Thyroid gland (tissue), 4 donors: Measurements from ENCODE around the gene SMAD3. TPM values are rescaled to one million over a fixed set of nuclear protein-coding genes. Genes with fewer than 3 reads are reported as not detected.
A peak's percentile ranks its signal among the peaks of the same experiment; 100 is the strongest.

ENCODE experiments used
- DNase-seq, 2 donors: peaks; one replicate each; pipeline ENCODE4 v3.0.0-alpha.2; 2019
- H3K27ac ChIP-seq, 3 donors: fragments of 200-600 bp; sonication (generic); 1 replicate in 2 of 3; 2 replicates in 1 of 3; pipeline ENCODE4 v1.5.1; 2016 to 2019; ENCODE audit warnings: mild to moderate bottlenecking in 1 of 3, moderate library complexity in 1 of 3
- H3K27me3 ChIP-seq: fragments of 200-600 bp; sonication (generic); one replicate; pipeline ENCODE4 v1.5.1; 2019
- H3K36me3 ChIP-seq, 2 donors: fragments of 200-600 bp; sonication (generic); one replicate each; pipeline ENCODE4 v1.5.1; 2016 to 2019
- H3K4me1 ChIP-seq, 2 donors: fragments of 200-600 bp; sonication (generic); one replicate each; pipeline ENCODE4 v1.5.1; 2017 to 2019
- H3K4me3 ChIP-seq, 3 donors: fragments of 200-600 bp; sonication (generic); replicated peaks in 1 of 3; 1 replicate in 2 of 3; 2 replicates in 1 of 3; pipeline ENCODE4 v1.5.1; 2016; ENCODE audit warnings: mild to moderate bottlenecking in 1 of 3
- H3K9me3 ChIP-seq: fragments of 200-600 bp; sonication (generic); one replicate; pipeline ENCODE4 v1.5.1; 2017
- POLR2A ChIP-seq, 2 donors: fragments of 450-650 bp; IDR thresholded peaks; one replicate each; pipeline ENCODE4 v1.6.1; 2017; ENCODE audit warnings: antibody characterized with exemption in 2 of 2, mild to moderate bottlenecking in 2 of 2, moderate library complexity in 1 of 2
- WGBS, 2 donors: methylation state at CpG; one replicate each; pipeline ENCODE4 v1.1.5; 2017; 5-methylcytosine and 5-hydroxymethylcytosine counted together
- intact Hi-C: fragments of 100-400 bp; cut with DNase I; formaldehyde crosslinking; loops from one replicate; pipeline ENCODE4 v1.15.1; 2023
- total RNA-seq, 4 donors: library from RNA; depleted of rRNA; stranded (reverse); fragments of >200 nt; gene quantifications; one replicate each; pipeline ENCODE4 v1.2.3, GENCODE V29; 2016
- TF ChIP-seq, protein P1 (sequence below), 6 experiments: fragments of 200-600 bp in 3 of 6; fragments of 450-650 bp in 3 of 6; sonication (generic) in 3 of 6; IDR thresholded peaks; one replicate each; pipeline ENCODE4 v1.5.1; 2016 to 2019; ENCODE audit warnings: antibody characterized with exemption in 6 of 6, mild to moderate bottlenecking in 2 of 6, inconsistent platforms in 1 of 6, moderate library complexity in 1 of 6

Gene SMAD3
- total RNA-seq, 4 donors from 2014 or later = 33.6 to 66.5 (median 47.3) TPM

DNA sequence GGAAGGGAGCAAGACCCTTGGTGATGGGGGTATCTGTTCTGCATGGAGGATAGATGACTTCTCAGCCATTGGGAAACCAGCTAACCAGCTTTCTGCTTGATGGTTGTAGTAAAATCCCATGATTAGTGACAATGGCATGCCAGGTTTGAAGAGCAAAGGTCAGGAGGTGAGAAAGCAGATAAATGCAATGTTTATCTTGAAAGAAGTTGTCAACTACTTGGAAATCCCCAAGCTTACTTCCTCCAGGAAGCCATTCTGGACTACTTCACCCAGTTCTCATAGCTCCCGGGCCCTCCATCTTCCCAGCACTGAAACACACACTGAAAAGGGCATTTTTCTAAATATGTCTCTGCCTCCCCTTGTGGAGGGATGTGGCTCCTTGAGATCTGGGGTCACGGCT, 51.3 kb downstream of the SMAD3 start:
- H3K9me3 ChIP-seq = no peaks in the 10 kb centered on the region
- DNase-seq = no peak
- H3K36me3 ChIP-seq = no peaks in the 10 kb centered on the region
- H3K27me3 ChIP-seq = no peaks in the 10 kb centered on the region
- no peak for TF ChIP-seq POLR2A (IDR thresholded peaks at IDR 0.05)
- TF ChIP-seq, protein P1, sequence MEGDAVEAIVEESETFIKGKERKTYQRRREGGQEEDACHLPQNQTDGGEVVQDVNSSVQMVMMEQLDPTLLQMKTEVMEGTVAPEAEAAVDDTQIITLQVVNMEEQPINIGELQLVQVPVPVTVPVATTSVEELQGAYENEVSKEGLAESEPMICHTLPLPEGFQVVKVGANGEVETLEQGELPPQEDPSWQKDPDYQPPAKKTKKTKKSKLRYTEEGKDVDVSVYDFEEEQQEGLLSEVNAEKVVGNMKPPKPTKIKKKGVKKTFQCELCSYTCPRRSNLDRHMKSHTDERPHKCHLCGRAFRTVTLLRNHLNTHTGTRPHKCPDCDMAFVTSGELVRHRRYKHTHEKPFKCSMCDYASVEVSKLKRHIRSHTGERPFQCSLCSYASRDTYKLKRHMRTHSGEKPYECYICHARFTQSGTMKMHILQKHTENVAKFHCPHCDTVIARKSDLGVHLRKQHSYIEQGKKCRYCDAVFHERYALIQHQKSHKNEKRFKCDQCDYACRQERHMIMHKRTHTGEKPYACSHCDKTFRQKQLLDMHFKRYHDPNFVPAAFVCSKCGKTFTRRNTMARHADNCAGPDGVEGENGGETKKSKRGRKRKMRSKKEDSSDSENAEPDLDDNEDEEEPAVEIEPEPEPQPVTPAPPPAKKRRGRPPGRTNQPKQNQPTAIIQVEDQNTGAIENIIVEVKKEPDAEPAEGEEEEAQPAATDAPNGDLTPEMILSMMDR (IDR thresholded peaks at IDR 0.05) = no peak
- peaks cover 67 to 84% of the 10 kb centered on the region in 2 donors for H3K4me1 ChIP-seq
- intact Hi-C loops = no loop called here
- H3K27ac ChIP-seq = peak overlapping the region; percentile 47 to 72 (median 61)
- WGBS, 2 donors = 74 to 80% methylated on average over 2 of the region's 2 CpGs
- no peak overlapping the region for H3K4me3 ChIP-seq

DNA sequence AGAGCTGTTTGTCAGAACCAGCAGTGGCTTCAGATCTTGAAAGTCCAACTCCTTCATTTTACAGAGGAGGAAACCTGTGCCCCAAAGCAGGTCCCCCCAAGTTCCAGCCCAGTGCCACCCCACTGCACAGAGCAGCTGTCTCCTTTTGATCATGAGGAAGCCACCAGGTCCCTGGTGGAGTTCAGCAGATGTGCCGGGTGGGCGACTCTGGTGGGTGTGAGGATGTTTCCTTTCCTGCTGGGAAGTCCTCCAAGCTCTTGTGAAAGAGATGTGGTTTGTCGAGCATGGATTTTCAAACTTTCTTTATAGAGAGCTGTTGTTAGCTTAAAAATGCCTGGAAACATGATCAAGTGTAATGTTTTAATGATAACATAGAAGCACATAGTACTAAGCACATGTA, 52.0 kb downstream of the SMAD3 start:
- intact Hi-C loops = no loop called here
- 19 to 30% methylated on average over 3 of the region's 3 CpGs for WGBS, 2 donors
- H3K4me1 ChIP-seq = peaks cover 73 to 90% of the 10 kb centered on the region in 2 donors
- H3K36me3 ChIP-seq = no peaks in the 10 kb centered on the region
- peak overlapping the region; percentile 47 to 72 (median 61) for H3K27ac ChIP-seq
- H3K4me3 ChIP-seq = no peak overlapping the region
- no peaks in the 10 kb centered on the region for H3K27me3 ChIP-seq
- peak in 1 of 2 donors; percentile 40 for DNase-seq
- no peaks in the 10 kb centered on the region for H3K9me3 ChIP-seq
- TF ChIP-seq, protein P1 (IDR thresholded peaks at IDR 0.05) = no peak
- TF ChIP-seq POLR2A (IDR thresholded peaks at IDR 0.05) = no peak

DNA sequence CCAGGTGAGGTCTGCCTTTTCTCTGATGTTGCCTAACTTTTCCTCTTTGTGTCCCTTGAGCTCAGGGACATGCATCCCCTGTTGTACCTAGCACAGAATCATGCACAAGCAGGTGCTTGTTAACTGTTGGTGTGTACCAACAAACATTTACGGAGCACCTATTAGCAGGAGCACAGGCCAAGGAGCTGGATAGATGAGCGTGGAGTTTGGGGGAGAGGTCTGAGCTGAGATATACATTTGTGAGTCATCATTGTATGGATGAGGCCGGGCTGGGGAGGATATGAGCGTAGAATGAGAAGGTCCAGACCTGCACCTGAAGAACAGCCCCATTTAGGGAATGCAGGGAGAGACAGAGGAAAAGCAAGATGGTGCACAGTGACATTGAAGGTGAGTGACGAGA, 53.4 kb downstream of the SMAD3 start:
- peak overlapping the region in 2 of 3 donors; percentile 72 to 95 for H3K27ac ChIP-seq
- no peak for TF ChIP-seq POLR2A (IDR thresholded peaks at IDR 0.05)
- TF ChIP-seq, protein P1 (IDR thresholded peaks at IDR 0.05) = no peak
- no peak overlapping the region for H3K4me3 ChIP-seq
- intact Hi-C loops = no loop called here
- WGBS, 2 donors = 98 to 99% methylated on average over 5 of the region's 5 CpGs
- no peaks in the 10 kb centered on the region for H3K27me3 ChIP-seq
- H3K9me3 ChIP-seq = no peaks in the 10 kb centered on the region
- no peak for DNase-seq
- H3K36me3 ChIP-seq = no peaks in the 10 kb centered on the region
- peaks cover 69 to 86% of the 10 kb centered on the region in 2 donors for H3K4me1 ChIP-seq

- peaks cover 65 to 86% of the 10 kb centered on the region in 2 donors for H3K4me1 ChIP-seq
- no peak overlapping the region for H3K4me3 ChIP-seq
- H3K27ac ChIP-seq = peak overlapping the region; percentile 72 to 95 (median 92)
- intact Hi-C loops = no loop called here
- no peak for DNase-seq
- no peaks in the 10 kb centered on the region for H3K27me3 ChIP-seq
- H3K9me3 ChIP-seq = no peaks in the 10 kb centered on the region
- TF ChIP-seq, protein P1 (IDR thresholded peaks at IDR 0.05) = no peak
- no peak for TF ChIP-seq POLR2A (IDR thresholded peaks at IDR 0.05)
- H3K36me3 ChIP-seq = no peaks in the 10 kb centered on the region
- 89 to 92% methylated on average over 6 of the region's 6 CpGs for WGBS, 2 donors
Measured at GRCh38 chr15:67119238-67119846, 53.9 kb downstream of the SMAD3 start.

DNA sequence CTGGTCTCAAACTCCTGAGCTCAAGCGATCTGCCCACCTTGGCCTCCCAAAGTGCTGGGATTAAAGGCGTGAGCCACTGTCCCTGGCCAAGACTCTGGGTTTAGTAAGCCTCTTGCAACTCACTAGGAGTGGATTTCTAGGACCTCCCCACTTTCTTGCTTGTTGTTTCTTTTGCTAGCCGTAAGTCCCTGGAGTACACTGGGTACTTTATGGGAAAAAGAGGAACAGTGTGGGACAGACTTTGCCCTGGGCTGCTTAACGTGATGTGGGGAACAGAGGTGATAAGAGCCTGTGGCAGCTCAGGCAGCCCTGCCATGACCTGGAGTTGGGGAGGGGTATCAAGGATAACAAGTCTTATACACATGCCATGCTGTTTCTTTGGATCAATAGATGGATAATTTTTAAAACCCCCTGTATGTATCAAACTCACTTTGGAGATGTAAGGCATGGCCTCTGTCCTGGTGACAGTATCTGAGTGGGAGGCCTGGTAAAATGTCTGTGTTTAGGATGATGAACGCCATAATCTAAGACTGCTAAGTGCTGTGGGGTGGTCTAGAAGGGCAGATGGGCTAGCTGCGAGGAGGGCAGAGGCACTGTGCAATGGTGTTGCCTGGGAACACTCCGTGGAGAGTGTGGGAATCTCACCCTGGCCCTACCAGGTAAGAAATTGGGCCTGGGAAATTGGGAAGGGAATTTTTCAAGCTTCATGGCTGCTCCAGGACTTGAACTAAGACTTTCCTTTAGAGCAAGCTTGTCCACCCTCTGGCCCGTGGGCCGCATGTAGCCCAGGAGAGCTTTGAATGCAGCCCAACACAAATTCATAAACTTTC, 54.8 kb downstream of the SMAD3 start:
- H3K4me1 ChIP-seq = peaks cover 60 to 85% of the 10 kb centered on the region in 2 donors
- peak overlapping the region; percentile 72 to 95 (median 92) for H3K27ac ChIP-seq
- DNase-seq = no peak
- no peaks in the 10 kb centered on the region for H3K9me3 ChIP-seq
- intact Hi-C loops = no loop called here
- no peaks in the 10 kb centered on the region for H3K36me3 ChIP-seq
- H3K27me3 ChIP-seq = no peaks in the 10 kb centered on the region
- TF ChIP-seq POLR2A (IDR thresholded peaks at IDR 0.05) = no peak
- TF ChIP-seq, protein P1 (IDR thresholded peaks at IDR 0.05) = no peak
- WGBS, 2 donors = 72 to 82% methylated on average over 9 of the region's 9 CpGs
- H3K4me3 ChIP-seq = no peak overlapping the region
